Ramos (cell line): ENCODE results near the gene USP20.

ENCODE experiments used
- in situ Hi-C: fragments of 300-500 bp; cut with MboI; formaldehyde crosslinking; loops from one replicate; pipeline ENCODE4 v1.14.3; 2022; ENCODE audit warnings: low sequenced_read_pairs; ENCODE audit not compliant: unreplicated experiment

Gene USP20

GRCh38 chr9:129851821-129852220, 16.6 kb downstream of the USP20 start:
- in situ Hi-C loops: no loop called here

DNA sequence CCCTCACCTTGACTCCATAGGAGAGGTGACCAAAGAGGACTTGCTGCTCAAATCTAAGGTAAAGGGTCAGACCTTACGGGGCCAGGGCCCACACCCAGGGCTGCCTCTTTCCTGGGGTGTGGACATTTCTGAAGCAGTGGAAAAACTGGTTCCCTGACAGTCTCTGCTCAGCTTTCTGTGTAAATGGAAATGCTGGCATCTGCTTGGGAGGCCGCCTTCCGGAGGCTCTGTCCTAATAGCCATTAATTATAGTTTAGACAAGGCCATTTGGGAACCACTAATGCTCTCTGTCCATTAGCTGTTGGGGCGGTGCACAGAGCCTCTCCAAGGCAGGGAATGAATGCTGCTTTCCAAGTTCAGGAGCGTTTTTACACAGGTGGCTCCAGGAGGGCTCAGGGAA, 17.3 kb downstream of the USP20 start:
- in situ Hi-C loops: no loop called here

DNA sequence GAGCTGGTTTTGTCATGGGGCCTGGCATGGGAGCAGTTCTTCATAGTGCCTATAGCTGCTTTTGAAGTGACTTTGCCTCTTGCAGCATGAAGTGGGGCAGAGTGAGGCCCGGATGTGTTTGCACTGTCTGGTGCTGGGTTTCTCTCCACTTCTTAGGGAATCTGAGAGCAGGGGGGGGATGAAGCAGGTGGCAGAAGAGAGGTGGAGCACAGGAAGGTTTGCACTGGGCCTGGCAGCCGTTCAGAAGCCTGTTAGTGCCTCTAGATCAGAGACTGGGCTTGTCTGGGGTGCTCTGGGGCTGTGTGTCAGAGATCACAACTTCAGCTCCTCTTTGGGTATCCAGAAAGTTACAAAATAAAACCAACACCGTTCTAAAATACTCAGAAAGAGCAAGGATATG, 18.4 kb downstream of the USP20 start:
- in situ Hi-C loops: no loop called here

GRCh38 chr9:129854588-129855110, 19.4 kb downstream of the USP20 start:
- in situ Hi-C loops: no loop called here

- in situ Hi-C loops: no loop called here
Measured at GRCh38 chr9:129857207-129857606, 21.9 kb downstream of the USP20 start.

DNA sequence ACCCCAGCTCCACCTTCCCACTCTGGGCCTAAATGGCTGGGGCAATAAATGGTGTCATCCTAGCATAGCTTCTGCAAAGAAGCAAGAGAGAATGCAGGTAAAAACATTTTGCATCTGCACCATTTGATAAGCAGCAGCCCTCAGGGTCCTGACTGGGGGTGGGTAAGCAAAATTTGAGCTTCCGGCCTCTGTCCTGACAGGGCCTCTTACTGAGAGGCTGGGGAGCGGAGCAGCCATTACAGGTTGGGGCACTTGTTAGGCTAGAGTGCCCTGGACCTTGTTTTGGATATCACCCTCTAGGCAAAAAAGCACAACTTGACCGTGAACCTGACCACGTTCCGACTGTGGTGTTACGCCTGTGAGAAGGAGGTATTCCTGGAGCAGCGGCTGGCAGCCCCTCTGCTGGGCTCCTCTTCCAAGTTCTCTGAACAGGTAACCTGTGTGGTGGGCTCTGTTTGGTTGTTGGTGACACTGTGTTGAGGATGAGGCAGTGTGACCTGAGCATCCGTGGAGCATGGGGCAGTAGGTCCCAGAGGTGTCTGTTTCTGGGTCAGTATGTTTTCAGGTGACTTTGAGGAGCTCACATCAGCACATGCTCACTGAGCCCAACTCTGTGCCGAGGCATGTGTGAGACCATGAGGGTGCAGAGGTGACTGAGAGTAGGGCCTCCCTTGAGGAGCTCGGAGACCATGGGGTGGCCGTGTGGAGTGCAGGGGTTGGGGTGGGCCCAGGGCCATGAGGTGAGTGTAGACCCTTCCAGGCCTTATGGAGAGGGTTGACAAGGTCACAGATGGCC, 23.1 kb downstream of the USP20 start:
- in situ Hi-C loops: no loop called here

DNA sequence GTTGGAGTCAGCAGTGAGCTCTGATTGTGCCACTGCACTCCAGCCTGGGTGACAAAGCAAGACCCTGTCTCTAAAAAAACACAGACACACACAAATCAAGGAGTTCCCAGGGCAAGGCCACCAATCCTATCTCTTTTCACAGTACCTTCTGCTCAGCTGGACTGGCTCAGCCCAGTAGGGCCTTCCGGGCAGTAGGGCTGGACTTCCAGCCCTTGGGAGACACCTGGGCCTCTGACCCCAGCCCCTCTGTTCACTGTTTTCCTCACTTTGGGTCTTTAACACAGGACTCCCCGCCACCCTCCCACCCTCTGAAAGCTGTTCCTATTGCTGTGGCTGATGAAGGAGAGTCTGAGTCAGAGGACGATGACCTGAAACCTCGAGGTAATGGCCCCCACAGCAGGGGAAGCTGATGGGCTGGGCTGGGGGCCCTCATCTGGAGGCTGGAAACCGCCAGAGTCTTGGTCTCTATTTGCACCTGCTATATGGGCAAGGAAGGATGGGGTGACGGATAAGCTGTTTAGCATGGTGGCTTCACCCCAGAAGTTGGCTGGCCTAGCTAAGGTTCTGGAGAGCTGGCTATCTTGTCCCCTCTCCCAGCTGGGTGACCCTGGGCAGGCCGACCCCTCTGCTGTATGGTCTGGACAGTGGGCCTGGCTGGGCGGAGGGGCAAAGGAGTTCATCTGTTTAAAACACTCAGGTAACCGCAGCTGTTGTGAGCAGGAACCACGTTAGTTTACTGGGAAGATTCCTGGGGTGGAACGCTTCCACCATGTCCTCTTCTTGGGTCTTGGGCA, 25.6 kb downstream of the USP20 start:
- in situ Hi-C loops: no loop called here

GRCh38 chr9:129861447-129861827, 26.2 kb downstream of the USP20 start:
- in situ Hi-C loops: no loop called here

DNA sequence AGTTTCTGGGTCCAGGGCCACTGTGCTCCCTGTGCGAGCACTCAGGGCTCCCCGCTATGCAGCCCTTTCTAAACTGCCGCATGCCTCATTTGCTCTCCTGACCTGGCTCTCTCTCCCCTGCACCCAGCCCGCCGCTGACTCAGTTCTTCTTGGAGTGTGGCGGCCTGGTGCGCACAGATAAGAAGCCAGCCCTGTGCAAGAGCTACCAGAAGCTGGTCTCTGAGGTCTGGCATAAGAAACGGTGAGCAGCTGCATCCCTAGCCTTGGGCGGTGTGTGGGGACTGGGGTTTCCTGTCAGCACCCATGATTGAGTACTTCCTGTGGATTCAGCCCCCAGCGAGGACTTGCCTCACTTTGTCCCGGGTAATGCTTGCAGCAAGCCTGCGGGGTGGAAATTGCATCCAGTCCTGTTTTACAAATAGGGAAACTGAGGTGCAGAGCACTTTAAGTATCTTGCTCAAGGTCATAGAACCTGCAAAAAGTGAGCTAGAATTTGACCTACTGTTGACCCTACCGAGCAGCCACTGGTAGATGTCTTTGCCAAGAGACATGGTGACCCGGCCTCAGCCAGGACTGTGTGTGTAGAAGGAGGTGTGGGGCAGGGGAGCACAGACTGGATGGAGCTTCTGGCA, 27.9 kb downstream of the USP20 start:
- in situ Hi-C loops: no loop called here

DNA sequence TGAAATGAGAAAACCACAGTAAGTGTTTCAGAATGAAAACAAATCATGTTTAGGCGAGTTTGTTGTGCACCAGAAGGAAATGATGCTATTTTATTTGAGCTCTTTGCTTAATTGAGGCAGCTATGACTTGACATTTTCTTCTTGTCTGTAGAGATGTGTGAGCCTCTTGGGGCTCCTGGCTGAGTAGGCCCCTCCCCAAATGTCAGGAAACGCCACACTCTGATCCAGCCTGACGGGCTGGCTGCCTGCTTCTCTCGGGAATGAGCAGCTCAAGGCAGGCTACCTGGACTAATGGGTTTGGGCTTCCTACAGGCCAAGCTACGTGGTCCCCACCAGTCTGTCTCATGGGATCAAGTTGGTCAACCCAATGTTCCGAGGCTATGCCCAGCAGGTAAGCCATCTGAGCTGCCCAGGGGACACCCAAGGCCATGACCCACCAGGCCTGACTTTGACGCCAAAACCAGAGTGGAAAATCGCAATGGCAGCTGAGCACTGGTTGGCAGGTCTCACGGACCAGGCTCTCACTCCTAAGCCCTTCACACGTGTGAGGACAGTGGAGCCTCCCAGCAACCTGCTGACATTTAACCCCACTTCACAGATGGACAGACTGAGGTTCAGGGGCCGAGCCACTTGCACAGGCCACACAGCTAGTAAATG, 29.9 kb downstream of the USP20 start:
- in situ Hi-C loops: no loop called here

- in situ Hi-C loops: no loop called here
Measured at GRCh38 chr9:129865668-129866320, 30.5 kb downstream of the USP20 start.

- in situ Hi-C loops: no loop called here
Measured at GRCh38 chr9:129866394-129867135, 31.3 kb downstream of the USP20 start.

DNA sequence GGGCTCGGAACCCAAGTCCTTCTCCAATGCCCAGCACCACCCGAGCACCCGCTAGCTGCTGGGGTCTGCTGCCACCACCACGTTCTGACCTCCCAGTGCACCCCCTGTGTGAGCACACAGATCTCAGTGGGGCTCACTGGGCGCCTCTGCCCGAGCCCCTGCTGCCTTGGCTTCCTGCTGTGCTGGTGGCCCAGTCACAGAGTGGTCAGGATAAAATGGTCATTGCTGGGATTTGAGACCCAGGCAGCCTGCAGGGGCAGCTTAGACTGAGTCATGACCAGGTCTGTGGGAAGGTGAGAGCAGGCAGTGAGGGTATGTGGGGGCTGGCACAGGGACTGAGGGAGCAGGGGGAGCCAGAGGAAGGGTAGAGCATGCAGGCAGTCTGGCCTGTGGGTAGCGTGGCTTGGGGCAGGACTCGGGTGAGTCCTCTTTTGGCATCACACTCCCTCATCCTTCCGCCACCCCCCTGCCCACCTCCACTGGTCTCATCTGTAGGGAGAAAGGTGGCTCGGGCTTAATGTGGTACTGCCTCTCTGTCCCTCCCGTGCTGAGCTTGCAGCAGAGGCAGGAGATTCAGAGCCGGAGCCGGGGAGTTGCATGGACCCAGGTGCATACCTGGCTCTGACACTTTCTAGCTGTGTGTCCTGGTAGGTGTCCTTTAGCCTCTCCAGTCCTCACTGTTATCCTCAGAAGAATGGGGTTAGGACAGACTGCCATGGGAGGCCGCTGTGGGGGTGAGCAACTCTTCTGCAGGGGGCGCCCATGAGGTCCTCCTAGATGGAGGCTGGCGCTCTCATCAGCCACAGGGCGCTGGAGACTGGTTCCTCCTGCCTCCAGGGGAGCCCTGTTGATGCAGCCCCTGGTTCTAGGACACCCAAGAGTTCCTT, 32.1 kb downstream of the USP20 start:
- in situ Hi-C loops: no loop called here

GRCh38 chr9:129868023-129868871, 33.0 kb downstream of the USP20 start:
- in situ Hi-C loops: no loop called here

GRCh38 chr9:129868872-129869486, 33.7 kb downstream of the USP20 start:
- in situ Hi-C loops: no loop called here

- in situ Hi-C loops: no loop called here
Measured at GRCh38 chr9:129869585-129870501, 34.6 kb downstream of the USP20 start.
